Measurements from ENCODE around the gene RBM10. TPM values are rescaled to one million over a fixed set of nuclear protein-coding genes. Genes with fewer than 3 reads are reported as not detected.

RBM10 gene
- total RNA-seq, 2 experiments from 2014 or later, result 66.4 to 66.7 TPM

- H3K27me3 Mint-ChIP-seq, result no peaks in the 10 kb centered on the region
- ATAC-seq (no peak), DNase-seq (no peak)
- POLR2A ChIA-PET, result no interaction called here
- H3K36me3 Mint-ChIP-seq (ENCODE audit: low read depth), result peaks cover 7% of the 10 kb centered on the region
- CTCF ChIA-PET, result no interaction called here
- TF ChIP-seq CTCF (IDR thresholded peaks at IDR 0.05), result no peak
- H3K4me1 Mint-ChIP-seq (ENCODE audit: low read depth), result peaks cover 12% of the 10 kb centered on the region
- no peaks in the 10 kb centered on the region for H3K9me3 Mint-ChIP-seq
- intact Hi-C loops (cut with micrococcal nuclease), result no loop called here
- no peak overlapping the region for H3K27ac Mint-ChIP-seq
- no peak overlapping the region for H3K4me3 Mint-ChIP-seq
Measured at GRCh38 chrX:47185241-47185640, 40.2 kb downstream of the RBM10 start.

GRCh38 chrX:47186096-47186740 lies 41.2 kb downstream of the RBM10 start:
- H3K9me3 Mint-ChIP-seq, result no peaks in the 10 kb centered on the region
- POLR2A ChIA-PET, result no interaction called here
- no peak for ATAC-seq
- no peak for TF ChIP-seq CTCF (IDR thresholded peaks at IDR 0.05)
- H3K4me1 Mint-ChIP-seq (ENCODE audit: low read depth), result peaks cover 15% of the 10 kb centered on the region
- H3K36me3 Mint-ChIP-seq (ENCODE audit: low read depth), result peaks cover 6% of the 10 kb centered on the region
- no peak for DNase-seq
- H3K27ac Mint-ChIP-seq, result no peak overlapping the region
- intact Hi-C loops (cut with micrococcal nuclease), result no loop called here
- no peaks in the 10 kb centered on the region for H3K27me3 Mint-ChIP-seq
- CTCF ChIA-PET, result no interaction called here
- no peak overlapping the region for H3K4me3 Mint-ChIP-seq

GRCh38 chrX:47187106-47187677 lies 42.2 kb downstream of the RBM10 start:
- no peak overlapping the region for H3K4me3 Mint-ChIP-seq
- intact Hi-C loops (cut with micrococcal nuclease), result no loop called here
- no peak for TF ChIP-seq CTCF (IDR thresholded peaks at IDR 0.05)
- no peaks in the 10 kb centered on the region for H3K27me3 Mint-ChIP-seq
- ATAC-seq, result no peak
- DNase-seq, result no peak
- peaks cover 16% of the 10 kb centered on the region for H3K4me1 Mint-ChIP-seq (ENCODE audit: low read depth)
- H3K9me3 Mint-ChIP-seq, result no peaks in the 10 kb centered on the region
- ChIA-PET POLR2A (interaction anchor here (2.0 kb wide), 1 partner anchor 10 kb away, joined by 4 read pairs; no protein-coding TSS in a partner anchor), CTCF (no interaction called here)
- H3K27ac Mint-ChIP-seq, result no peak overlapping the region
- peaks cover 8% of the 10 kb centered on the region for H3K36me3 Mint-ChIP-seq (ENCODE audit: low read depth)

- POLR2A ChIA-PET, result interaction anchor here (1.0 to 2.4 kb wide), 5 partner anchors 26 to 192 kb away, joined by 4 to 10 read pairs (median 8); partner anchors contain the start of gene USP11
- Mint-ChIP-seq H3K9me3 (no peaks in the 10 kb centered on the region), H3K4me3 (no peak overlapping the region), H3K27ac (no peak overlapping the region), H3K4me1 (ENCODE audit: low read depth) (peaks cover 29% of the 10 kb centered on the region), H3K36me3 (ENCODE audit: low read depth) (peaks cover 24% of the 10 kb centered on the region), H3K27me3 (no peaks in the 10 kb centered on the region)
- intact Hi-C loops (cut with micrococcal nuclease), result loop anchor here (5.0 kb wide), 1 partner anchor 332 kb away; no protein-coding TSS in a partner anchor
- TF ChIP-seq CTCF (IDR thresholded peaks at IDR 0.05), result no peak
- CTCF ChIA-PET, result interaction anchor here (1.6 kb wide), 1 partner anchor 172 kb away, joined by 3 read pairs; no protein-coding TSS in a partner anchor
- no peak for DNase-seq
- no peak for ATAC-seq
Measured at GRCh38 chrX:47189906-47190305, 44.9 kb downstream of the RBM10 start.

Data from activated CD8-positive, alpha-beta T cell treated with anti-CD3 and anti-CD28 coated beads for 36 hours (primary cell).